ENCODE results near the gene ZNRF1. TPM values are rescaled to one million over a fixed set of nuclear protein-coding genes. Genes with fewer than 3 reads are reported as not detected.

Gene ZNRF1
- total RNA-seq, 4 donors from 2014 or later, result 19.3 to 46.7 (median 32.9) TPM

DNA sequence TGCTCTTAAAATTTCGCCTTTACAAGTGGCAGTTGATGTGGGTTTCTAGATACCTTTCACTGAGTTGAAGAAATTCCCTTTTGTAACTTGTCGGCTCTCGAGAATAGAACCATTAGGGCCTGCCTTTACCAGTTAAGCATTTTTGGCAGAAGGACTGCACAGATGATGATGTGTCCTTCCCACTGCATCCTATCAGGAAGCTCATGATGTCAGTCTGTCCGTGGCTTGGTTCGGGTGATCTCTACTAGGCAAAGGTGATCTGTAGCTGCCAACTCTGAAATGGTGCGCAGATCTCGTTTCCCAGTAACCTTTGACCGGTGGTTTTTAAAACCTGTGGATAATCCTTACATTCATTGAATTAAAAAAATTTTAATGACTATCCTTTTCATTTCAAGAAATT lies 49.7 kb downstream of the ZNRF1 start:
- DNase-seq (ENCODE audit: low spot score in 2 of 2), result peak in 1 of 2 donors; percentile 21
- no peak overlapping the region for H3K4me3 ChIP-seq (ENCODE audit: low read depth, poor library complexity, severe bottlenecking)
- intact Hi-C loops (cut with DNase I; ENCODE audit: low total_unique reads), result no loop called here
- WGBS, 2 donors, result 78 to 83% methylated on average over 8 of the region's 8 CpGs
- TF ChIP-seq, protein P1, sequence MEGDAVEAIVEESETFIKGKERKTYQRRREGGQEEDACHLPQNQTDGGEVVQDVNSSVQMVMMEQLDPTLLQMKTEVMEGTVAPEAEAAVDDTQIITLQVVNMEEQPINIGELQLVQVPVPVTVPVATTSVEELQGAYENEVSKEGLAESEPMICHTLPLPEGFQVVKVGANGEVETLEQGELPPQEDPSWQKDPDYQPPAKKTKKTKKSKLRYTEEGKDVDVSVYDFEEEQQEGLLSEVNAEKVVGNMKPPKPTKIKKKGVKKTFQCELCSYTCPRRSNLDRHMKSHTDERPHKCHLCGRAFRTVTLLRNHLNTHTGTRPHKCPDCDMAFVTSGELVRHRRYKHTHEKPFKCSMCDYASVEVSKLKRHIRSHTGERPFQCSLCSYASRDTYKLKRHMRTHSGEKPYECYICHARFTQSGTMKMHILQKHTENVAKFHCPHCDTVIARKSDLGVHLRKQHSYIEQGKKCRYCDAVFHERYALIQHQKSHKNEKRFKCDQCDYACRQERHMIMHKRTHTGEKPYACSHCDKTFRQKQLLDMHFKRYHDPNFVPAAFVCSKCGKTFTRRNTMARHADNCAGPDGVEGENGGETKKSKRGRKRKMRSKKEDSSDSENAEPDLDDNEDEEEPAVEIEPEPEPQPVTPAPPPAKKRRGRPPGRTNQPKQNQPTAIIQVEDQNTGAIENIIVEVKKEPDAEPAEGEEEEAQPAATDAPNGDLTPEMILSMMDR (IDR thresholded peaks at IDR 0.05), result no peak
- TF ChIP-seq POLR2A (IDR thresholded peaks at IDR 0.05), result no peak

DNA sequence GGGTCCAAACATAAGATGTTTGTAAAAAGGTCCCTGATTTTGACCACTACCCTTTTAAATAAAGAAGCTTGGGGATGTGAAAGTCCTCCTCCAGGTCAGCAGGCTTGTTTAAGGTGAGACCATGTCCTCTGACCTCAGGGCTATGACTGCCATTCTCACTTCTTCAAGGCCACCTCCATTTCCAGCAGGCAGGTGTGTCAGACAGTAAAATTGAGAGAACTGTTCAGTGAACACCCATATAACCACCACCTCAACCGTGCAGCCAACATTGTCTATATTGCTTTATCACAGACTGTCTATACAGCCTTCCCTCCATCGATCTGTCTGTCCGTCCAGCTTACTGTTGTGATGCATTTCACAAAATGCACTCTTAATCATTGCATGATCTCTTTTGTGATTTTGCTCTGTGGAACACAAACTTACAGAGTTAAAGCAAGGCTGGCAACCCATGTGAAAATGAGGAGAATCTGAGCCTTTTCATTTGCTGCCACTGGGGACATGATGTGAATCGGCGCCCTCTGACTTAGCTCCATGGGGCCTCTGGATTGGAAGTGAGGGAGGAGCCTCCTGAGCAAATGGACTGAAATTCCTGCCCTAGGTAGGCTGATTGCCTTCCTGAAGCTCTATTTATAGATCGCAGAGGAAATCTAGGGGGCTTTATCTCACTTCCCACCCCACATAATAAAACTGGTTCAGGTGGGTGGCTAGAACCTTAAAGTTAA lies 53.8 kb downstream of the ZNRF1 start:
- TF ChIP-seq, protein P1 (IDR thresholded peaks at IDR 0.05), result no peak
- no peak for TF ChIP-seq POLR2A (IDR thresholded peaks at IDR 0.05)
- peak in 1 of 2 donors; percentile 46 for DNase-seq (ENCODE audit: low spot score in 2 of 2)
- intact Hi-C loops (cut with DNase I; ENCODE audit: low total_unique reads), result no loop called here
- WGBS, 2 donors, result 87 to 89% methylated on average over 6 of the region's 6 CpGs
- H3K4me3 ChIP-seq (ENCODE audit: low read depth, poor library complexity, severe bottlenecking), result no peak overlapping the region

DNA sequence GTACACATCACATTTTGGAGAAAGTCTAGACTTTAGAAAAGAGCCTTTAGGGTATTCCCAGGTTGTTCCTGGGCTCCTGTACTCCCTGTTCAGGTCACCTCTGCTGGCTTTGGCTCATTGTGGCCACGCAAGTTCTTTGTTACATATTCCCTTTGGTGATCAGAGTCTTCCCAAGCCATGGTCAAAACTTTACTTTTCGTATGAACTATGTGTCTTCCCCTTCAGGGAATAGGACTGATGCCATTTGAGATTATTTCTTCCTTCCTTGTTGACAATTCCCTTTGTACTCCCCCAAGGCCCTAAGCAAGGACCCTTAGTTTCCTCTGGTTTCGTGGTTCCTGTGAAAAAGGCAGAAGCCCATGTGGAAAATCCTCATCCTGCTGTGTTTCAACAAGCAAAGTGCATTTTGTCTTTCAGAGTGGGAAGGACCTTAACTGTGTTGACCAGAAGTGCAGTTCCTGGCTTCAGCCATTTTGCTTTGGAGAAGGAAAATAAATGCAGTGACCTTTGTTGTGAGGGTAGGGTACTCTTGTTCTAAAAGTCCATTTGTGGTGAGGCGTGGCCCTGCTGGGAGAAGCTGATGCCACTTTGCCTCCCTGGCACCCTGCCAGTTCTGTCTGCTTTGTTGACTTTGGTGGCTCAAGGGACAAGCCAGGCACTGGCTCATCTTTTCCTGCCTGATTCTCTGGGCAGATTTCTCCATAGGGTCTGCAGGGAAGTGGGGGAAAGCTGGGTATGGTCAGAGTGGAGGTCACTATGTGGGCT lies 55.1 kb downstream of the ZNRF1 start:
- 66 to 67% methylated on average over 4 of the region's 4 CpGs for WGBS, 2 donors
- DNase-seq (ENCODE audit: low spot score in 2 of 2), result peak; percentile 47 to 91
- no peak for TF ChIP-seq POLR2A (IDR thresholded peaks at IDR 0.05)
- TF ChIP-seq, protein P1 (IDR thresholded peaks at IDR 0.05), result peak in 1 of 3 donors; percentile 34

DNA sequence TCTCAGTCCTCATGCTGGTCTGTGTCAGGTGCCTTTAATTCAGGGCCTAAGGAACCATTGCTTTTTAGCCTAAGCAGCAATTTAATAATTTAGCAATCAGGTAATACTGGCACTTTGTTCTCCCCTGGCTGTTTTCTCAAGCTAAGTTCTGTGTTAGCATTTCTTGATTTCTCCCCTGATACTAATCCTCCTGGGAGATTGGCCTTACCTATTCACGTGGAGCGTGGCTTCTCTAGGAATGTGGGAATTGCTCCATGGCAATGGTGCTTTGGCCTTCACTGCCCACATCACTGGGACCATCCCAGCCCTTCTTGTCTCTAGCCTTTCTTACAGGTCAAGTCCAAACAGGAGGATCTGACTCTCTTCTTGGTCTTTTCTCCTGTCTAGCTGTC lies 55.7 kb downstream of the ZNRF1 start:
- H3K4me3 ChIP-seq (ENCODE audit: low read depth, poor library complexity, severe bottlenecking), result no peak overlapping the region
- peak in 1 of 2 donors; percentile 14 for DNase-seq (ENCODE audit: low spot score in 2 of 2)
- intact Hi-C loops (cut with DNase I; ENCODE audit: low total_unique reads), result no loop called here
- WGBS, 2 donors, result 81 to 83% methylated on average over 2 of the region's 2 CpGs
- no peak for TF ChIP-seq POLR2A (IDR thresholded peaks at IDR 0.05)
- TF ChIP-seq, protein P1 (IDR thresholded peaks at IDR 0.05), result no peak

More for the DNA sequence above, 55.1 kb downstream of the ZNRF1 start:
- no peak overlapping the region for H3K4me3 ChIP-seq (ENCODE audit: low read depth, poor library complexity, severe bottlenecking)
- intact Hi-C loops (cut with DNase I; ENCODE audit: low total_unique reads), result no loop called here

DNA sequence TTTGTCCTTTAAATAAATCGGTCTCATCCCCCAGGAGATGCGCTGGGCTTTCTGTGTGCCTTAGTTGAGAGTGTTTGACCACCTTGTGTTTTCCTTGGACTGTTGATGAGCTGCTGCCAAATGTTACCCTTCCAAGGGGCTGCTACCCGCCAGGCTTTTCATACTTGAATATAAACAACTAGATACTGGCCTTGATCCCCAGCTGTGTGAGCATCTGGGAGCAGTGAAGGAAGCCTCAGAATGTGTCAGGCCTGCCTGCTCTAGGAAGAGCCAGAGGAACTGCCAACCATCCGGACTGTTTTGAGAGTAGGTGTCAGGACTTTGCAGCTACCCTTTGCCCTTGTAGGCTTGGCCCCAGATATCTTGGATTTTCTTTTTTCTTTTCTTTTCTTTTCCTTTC lies 60.0 kb downstream of the ZNRF1 start:
- intact Hi-C loops (cut with DNase I; ENCODE audit: low total_unique reads), result no loop called here
- no peak for DNase-seq (ENCODE audit: low spot score in 2 of 2)
- WGBS, 2 donors, result 84 to 95% methylated on average over 4 of the region's 4 CpGs

More for the DNA sequence above, 60.0 kb downstream of the ZNRF1 start:
- H3K4me3 ChIP-seq (ENCODE audit: low read depth, poor library complexity, severe bottlenecking), result no peak overlapping the region
- TF ChIP-seq, protein P1 (IDR thresholded peaks at IDR 0.05), result no peak
- TF ChIP-seq POLR2A (IDR thresholded peaks at IDR 0.05), result no peak

Data from lower leg skin (tissue), 4 donors.